NCI-H526 (cell line): ENCODE measurements around the gene ARPC2.
"Not testable (repeated sequence)": the region's sequence is repeated elsewhere in the genome, so short reads cannot be mapped to it uniquely, and the experiment has no call there.

Experiments
- DNase-seq, 2 experiments: peaks; one replicate each; lab custom pipeline; 2025; lab: John Stamatoyannopoulos, UW

The ARPC2 gene

GRCh38 chr2:218216674-218217359 lies at the start of gene ARPC2:
ARPC2 (plus strand) TSS chr2:218217189; CDS start chr2:218217471, 282 bp downstream.
- peak; percentile 79 to 97 for DNase-seq

- no peak for DNase-seq
These were observed 49.0 kb upstream of the ARPC2 start for GRCh38 chr2:218168016-218168415.

GRCh38 chr2:218168635-218169462 lies 48.1 kb upstream of the ARPC2 start:
- peak in 1 of 2 experiments; percentile 65 for DNase-seq

GRCh38 chr2:218169757-218170546 lies 47.0 kb upstream of the ARPC2 start:
- DNase-seq: no peak

GRCh38 chr2:218171744-218172143 lies 45.2 kb upstream of the ARPC2 start:
- not testable (repeated sequence) for DNase-seq

- no peak for DNase-seq
These were observed 44.1 kb upstream of the ARPC2 start for GRCh38 chr2:218172845-218173244.

GRCh38 chr2:218179782-218180181 lies 37.2 kb upstream of the ARPC2 start:
- DNase-seq: no peak

GRCh38 chr2:218180467-218181114 lies 36.4 kb upstream of the ARPC2 start:
- no peak for DNase-seq

- no peak for DNase-seq
These were observed 32.7 kb upstream of the ARPC2 start for GRCh38 chr2:218184331-218184730.

- peak; percentile 31 to 82 for DNase-seq
These were observed 30.6 kb upstream of the ARPC2 start for GRCh38 chr2:218186355-218186766.

GRCh38 chr2:218186876-218187275 lies 30.1 kb upstream of the ARPC2 start:
- no peak for DNase-seq

GRCh38 chr2:218187296-218188015 lies 29.5 kb upstream of the ARPC2 start:
- DNase-seq: no peak

- DNase-seq: no peak
These were observed 28.5 kb upstream of the ARPC2 start for GRCh38 chr2:218188528-218188927.

- DNase-seq: no peak
These were observed 24.0 kb upstream of the ARPC2 start for GRCh38 chr2:218192902-218193430.

- DNase-seq: no peak
These were observed 23.3 kb upstream of the ARPC2 start for GRCh38 chr2:218193701-218194100.

GRCh38 chr2:218194880-218195279 lies 22.1 kb upstream of the ARPC2 start:
- no peak for DNase-seq

GRCh38 chr2:218196974-218197373 lies 20.0 kb upstream of the ARPC2 start:
- DNase-seq: no peak

- DNase-seq: no peak
These were observed 14.7 kb upstream of the ARPC2 start for GRCh38 chr2:218202266-218202665.

GRCh38 chr2:218209078-218209477 lies 7.9 kb upstream of the ARPC2 start:
- no peak for DNase-seq

GRCh38 chr2:218214116-218214515 lies 2.9 kb upstream of the ARPC2 start:
- DNase-seq: no peak

GRCh38 chr2:218216336-218216673 lies 684 bp upstream of the ARPC2 start:
- DNase-seq: no peak
